Hepatocyte (in vitro differentiated cells): ENCODE results near the gene USH2A.

Experiments used
- EZH2 ChIP-seq: fragments of 200-600 bp; sonication (generic); IDR thresholded peaks from 2 replicates; pipeline ENCODE4 v1.6.1; 2016; ENCODE audit warnings: antibody characterized with exemption, mild to moderate bottlenecking, borderline replicate concordance
- EZH2phosphoT487 ChIP-seq: fragments of 200-600 bp; sonication (generic); IDR thresholded peaks from one replicate; pipeline ENCODE4 v1.6.1; 2018; ENCODE audit warnings: antibody characterized with exemption, mild to moderate bottlenecking, low read depth, moderate library complexity; ENCODE audit not compliant: unreplicated experiment, severe bottlenecking
- TF ChIP-seq, protein P1 (sequence below): fragments of 200-600 bp; sonication (generic); IDR thresholded peaks from 2 replicates; pipeline ENCODE4 v1.5.1; 2016; ENCODE audit warnings: antibody characterized with exemption, mild to moderate bottlenecking; ENCODE audit not compliant: poor library complexity

DNA sequence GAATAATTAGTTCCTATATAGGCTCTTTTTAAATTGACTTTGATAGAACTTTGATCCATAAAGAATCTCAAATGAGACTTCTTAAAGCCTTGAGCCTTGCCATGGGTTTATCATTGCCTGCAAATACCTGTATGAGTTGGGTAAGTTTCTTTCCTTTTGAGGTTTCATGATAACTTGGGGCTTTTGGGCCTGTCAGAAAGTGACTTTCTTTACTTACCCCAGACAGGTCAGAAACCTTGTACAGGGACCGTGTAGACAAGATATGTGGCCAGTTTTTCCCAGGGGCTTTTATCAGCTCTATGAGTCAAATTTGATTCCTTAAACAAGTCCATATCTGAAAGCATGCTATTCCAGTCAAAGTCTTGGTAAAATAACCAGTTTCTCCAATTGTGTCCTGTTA lies 838.9 kb downstream of the USH2A start:
- TF ChIP-seq, protein P1, sequence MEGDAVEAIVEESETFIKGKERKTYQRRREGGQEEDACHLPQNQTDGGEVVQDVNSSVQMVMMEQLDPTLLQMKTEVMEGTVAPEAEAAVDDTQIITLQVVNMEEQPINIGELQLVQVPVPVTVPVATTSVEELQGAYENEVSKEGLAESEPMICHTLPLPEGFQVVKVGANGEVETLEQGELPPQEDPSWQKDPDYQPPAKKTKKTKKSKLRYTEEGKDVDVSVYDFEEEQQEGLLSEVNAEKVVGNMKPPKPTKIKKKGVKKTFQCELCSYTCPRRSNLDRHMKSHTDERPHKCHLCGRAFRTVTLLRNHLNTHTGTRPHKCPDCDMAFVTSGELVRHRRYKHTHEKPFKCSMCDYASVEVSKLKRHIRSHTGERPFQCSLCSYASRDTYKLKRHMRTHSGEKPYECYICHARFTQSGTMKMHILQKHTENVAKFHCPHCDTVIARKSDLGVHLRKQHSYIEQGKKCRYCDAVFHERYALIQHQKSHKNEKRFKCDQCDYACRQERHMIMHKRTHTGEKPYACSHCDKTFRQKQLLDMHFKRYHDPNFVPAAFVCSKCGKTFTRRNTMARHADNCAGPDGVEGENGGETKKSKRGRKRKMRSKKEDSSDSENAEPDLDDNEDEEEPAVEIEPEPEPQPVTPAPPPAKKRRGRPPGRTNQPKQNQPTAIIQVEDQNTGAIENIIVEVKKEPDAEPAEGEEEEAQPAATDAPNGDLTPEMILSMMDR, result no peak
- no peak for TF ChIP-seq EZH2phosphoT487
- no peak for TF ChIP-seq EZH2
